ENCODE data around the gene DDX5. TPM values are rescaled to one million over a fixed set of nuclear protein-coding genes. Genes with fewer than 3 reads are reported as not detected.

The DDX5 gene
- polyA plus RNA-seq, 1 of the 3 experiments (the other 2 are of a cell fraction): 1,642 TPM

- no peak for TF ChIP-seq CTCF (IDR thresholded peaks at IDR 0.05)
- TF ChIP-seq USF2 (IDR thresholded peaks at IDR 0.05; ENCODE audit: borderline replicate concordance, low read depth, low read length): no peak
- TF ChIP-seq FOSL2 (IDR thresholded peaks at IDR 0.05; ENCODE audit: borderline replicate concordance, low read depth): no peak
- TF ChIP-seq USF1 (IDR thresholded peaks at IDR 0.05; ENCODE audit: borderline replicate concordance, low read depth): no peak
- TF ChIP-seq TEAD4 (IDR thresholded peaks at IDR 0.05; ENCODE audit: borderline replicate concordance, insufficient read depth): no peak
Observed at GRCh38 chr17:64540118-64540776, 34.2 kb upstream of the DDX5 start (continued).

- peaks cover 92% of the 10 kb centered on the region for H3F3A ChIP-seq (replicated peaks; ENCODE audit: insufficient read depth)
- ChIA-PET POLR2A (interaction anchor here (0.6 to 1.6 kb wide), 3 partner anchors 9 to 102 kb away, joined by 3 to 5 read pairs (median 3); no protein-coding TSS in a partner anchor), CTCF (interaction anchor here (0.5 to 3.7 kb wide), 10 partner anchors 9 to 704 kb away, joined by 3 to 13 read pairs (median 4); no protein-coding TSS in a partner anchor)
- DNase-seq: no peak
- 97% methylated on average over 7 of the region's 7 CpGs for WGBS (ENCODE audit: low lambda C conversion rate)
- H4K20me1 ChIP-seq (ENCODE audit: insufficient read depth): no peaks in the 10 kb centered on the region; the same call in 1 of the 2 replicates
- H3K4me2 ChIP-seq: no peak overlapping the region
- H3K79me2 ChIP-seq (ENCODE audit: insufficient read depth): peaks cover 16% of the 10 kb centered on the region; the same call in 1 of the 2 replicates
- H3K36me3 ChIP-seq (replicated peaks in 1 of 2; ENCODE audit: control insufficient read depth in 1 of 2, insufficient read depth in 2 of 2, low read length in 1 of 2): peaks cover 73 to 85% of the 10 kb centered on the region in 2 experiments
- no peaks in the 10 kb centered on the region for H3K4me1 ChIP-seq (ENCODE audit: control insufficient read depth in 1 of 2, insufficient read depth in 2 of 2, low read depth in 1 of 2, low read length in 1 of 2)
- H3K9me2 ChIP-seq: no peaks in the 10 kb centered on the region
- no peak overlapping the region for H3K9ac ChIP-seq
- TF ChIP-seq POLR2AphosphoS5 (IDR thresholded peaks at IDR 0.05; ENCODE audit: low read depth, low read length): 0 out of 2 replicates have a peak, but pooled peaks have one; percentile 13
- TF ChIP-seq TEAD4 (IDR thresholded peaks at IDR 0.05; ENCODE audit: borderline replicate concordance, insufficient read depth): no peak
- TF ChIP-seq RXRA (IDR thresholded peaks at IDR 0.05; ENCODE audit: borderline replicate concordance, low read depth): no peak
- H3K9me3 ChIP-seq: no peaks in the 10 kb centered on the region
- H3K27me3 ChIP-seq (ENCODE audit: insufficient read depth): no peaks in the 10 kb centered on the region
- H3K4me3 ChIP-seq (ENCODE audit: low read depth in 2 of 2, low read length in 1 of 2): no peak overlapping the region
- no peak overlapping the region for H2AFZ ChIP-seq (ENCODE audit: low read depth)
- H3K27ac ChIP-seq (ENCODE audit: low read depth in 2 of 2, low read length in 1 of 2): peak overlapping the region in 1 of 2 experiments; percentile 12; a peak in 2 of 4 replicates
Observed at GRCh38 chr17:64538508-64539130, 32.5 kb upstream of the DDX5 start.

- POLR2A ChIA-PET: interaction anchor here (1.2 kb wide), 1 partner anchor 10 kb away, joined by 3 read pairs; no protein-coding TSS in a partner anchor
- no peaks in the 10 kb centered on the region for H3K9me2 ChIP-seq
- TF ChIP-seq RAD21 (IDR thresholded peaks at IDR 0.05; ENCODE audit: low read length) (no peak), CHD2 (IDR thresholded peaks at IDR 0.05; ENCODE audit: low read length, partially characterized antibody) (no peak), FOXM1 (IDR thresholded peaks at IDR 0.05; ENCODE audit: low read depth) (no peak), MXI1 (IDR thresholded peaks at IDR 0.05; ENCODE audit: low read depth, low read length) (no peak), PBX3 (IDR thresholded peaks at IDR 0.05) (no peak), MEF2A (IDR thresholded peaks at IDR 0.05; ENCODE audit: borderline replicate concordance, low read depth) (no peak), FOSL2 (IDR thresholded peaks at IDR 0.05; ENCODE audit: borderline replicate concordance, low read depth) (no peak), FOXJ3 (CRISPR knock-in tag; IDR thresholded peaks at IDR 0.05) (no peak)
Observed at GRCh38 chr17:64537488-64537887, 31.4 kb upstream of the DDX5 start.

More at GRCh38 chr17:64537488-64537887, 31.4 kb upstream of the DDX5 start:
- Histone ChIP-seq H3K36me3 (replicated peaks in 1 of 2; ENCODE audit: control insufficient read depth in 1 of 2, insufficient read depth in 2 of 2, low read length in 1 of 2) (peaks cover 77 to 87% of the 10 kb centered on the region in 2 experiments), H2AFZ (ENCODE audit: low read depth) (no peak overlapping the region), H3K4me1 (ENCODE audit: control insufficient read depth in 1 of 2, insufficient read depth in 2 of 2, low read depth in 1 of 2, low read length in 1 of 2) (no peaks in the 10 kb centered on the region), H3F3A (replicated peaks; ENCODE audit: insufficient read depth) (peaks cover 92% of the 10 kb centered on the region), H4K20me1 (ENCODE audit: insufficient read depth) (no peaks in the 10 kb centered on the region; the same call in 1 of the 2 replicates), H3K4me2 (no peak overlapping the region), H3K27ac (ENCODE audit: low read depth in 2 of 2, low read length in 1 of 2) (peak overlapping the region in 1 of 2 experiments; percentile 3; a peak in 2 of 4 replicates), H3K9ac (no peak overlapping the region), H3K27me3 (ENCODE audit: insufficient read depth) (no peaks in the 10 kb centered on the region), H3K9me3 (no peaks in the 10 kb centered on the region), H3K79me2 (ENCODE audit: insufficient read depth) (peaks cover 10% of the 10 kb centered on the region; the same call in 1 of the 2 replicates), H3K4me3 (ENCODE audit: low read depth in 2 of 2, low read length in 1 of 2) (no peak overlapping the region)
- WGBS (ENCODE audit: low lambda C conversion rate): 90% methylated on average over 5 of the region's 5 CpGs
- CTCF ChIA-PET: interaction anchor here (1.0 to 3.7 kb wide), 6 partner anchors 11 to 112 kb away, joined by 3 to 13 read pairs (median 4); no protein-coding TSS in a partner anchor
- no peak for DNase-seq
